Lower lobe of right lung (tissue), 2 donors: Measurements from ENCODE around the gene PLEKHH1. TPM values are rescaled to one million over a fixed set of nuclear protein-coding genes. Genes with fewer than 3 reads are reported as not detected.

ENCODE experiments used
- ATAC-seq, 2 donors: fragments of 200-7000 bp; cut with Tn5 transposase; one replicate each; pipeline ENCODE4 v1.9.1; 2020 to 2022; ENCODE audit warnings: mild to moderate bottlenecking in 2 of 2, moderate library complexity in 2 of 2
- DNase-seq: peaks from one replicate; pipeline ENCODE4 v3.0.0-alpha.2; 2020
- H3K27ac ChIP-seq: fragments of 200-600 bp; one replicate; pipeline ENCODE4 v1.8.0; 2022
- H3K27me3 ChIP-seq: fragments of 200-600 bp; one replicate; pipeline ENCODE4 v1.8.0; 2022; ENCODE audit warnings: low read depth
- H3K36me3 ChIP-seq: fragments of 200-600 bp; one replicate; pipeline ENCODE4 v1.8.0; 2022; ENCODE audit warnings: mild to moderate bottlenecking
- H3K4me1 ChIP-seq: fragments of 200-600 bp; one replicate; pipeline ENCODE4 v1.8.0; 2022
- H3K4me3 ChIP-seq: fragments of 200-600 bp; one replicate; pipeline ENCODE4 v1.8.0; 2022; ENCODE audit warnings: mild to moderate bottlenecking
- H3K9me3 ChIP-seq: fragments of 200-600 bp; one replicate; pipeline ENCODE4 v1.8.0; 2022
- intact Hi-C: fragments of 100-400 bp; cut with DNase I; formaldehyde crosslinking; loops from one replicate; pipeline ENCODE4 v1.11.0; 2022
- total RNA-seq: library from RNA; stranded (reverse); fragmentation: NEBNext Ultra II Directional; extraction: Animal tissue kit (Norgen Biotek cat#: 25700); gene quantifications from one replicate; pipeline ENCODE4 v1.2.1, GENCODE V29; 2021
- TF ChIP-seq, protein P1 (sequence below): fragments of 200-600 bp; IDR thresholded peaks from one replicate; pipeline ENCODE4 v1.8.0; 2022; ENCODE audit warnings: antibody characterized with exemption, mild to moderate bottlenecking
- donor health status: DM: no; HTN: yes; CAD: no; lungs with severe emphysema.

The PLEKHH1 gene
- total RNA-seq, 1 donor from 2014 or later = 4.6 TPM

DNA sequence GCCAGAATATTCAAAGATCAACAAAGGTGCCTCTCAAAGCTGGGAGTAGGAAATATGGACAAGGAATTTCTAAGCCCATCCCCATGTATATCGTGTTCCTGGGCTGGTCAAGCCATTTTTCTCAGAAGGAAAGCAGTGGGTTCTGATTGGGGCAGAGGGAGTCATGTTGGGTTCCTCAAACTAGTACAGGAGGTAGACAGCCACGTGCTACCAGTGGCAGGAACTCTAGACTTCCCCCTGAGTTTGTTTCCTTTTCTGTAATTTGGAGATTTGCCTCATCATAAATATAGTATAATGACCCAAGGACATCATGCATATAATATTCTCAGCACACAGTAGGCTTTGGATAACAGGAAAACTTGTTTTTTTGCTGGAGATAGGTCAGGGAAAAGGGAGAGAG lies 16.4 kb upstream of the PLEKHH1 start:
- intact Hi-C loops = no loop called here

DNA sequence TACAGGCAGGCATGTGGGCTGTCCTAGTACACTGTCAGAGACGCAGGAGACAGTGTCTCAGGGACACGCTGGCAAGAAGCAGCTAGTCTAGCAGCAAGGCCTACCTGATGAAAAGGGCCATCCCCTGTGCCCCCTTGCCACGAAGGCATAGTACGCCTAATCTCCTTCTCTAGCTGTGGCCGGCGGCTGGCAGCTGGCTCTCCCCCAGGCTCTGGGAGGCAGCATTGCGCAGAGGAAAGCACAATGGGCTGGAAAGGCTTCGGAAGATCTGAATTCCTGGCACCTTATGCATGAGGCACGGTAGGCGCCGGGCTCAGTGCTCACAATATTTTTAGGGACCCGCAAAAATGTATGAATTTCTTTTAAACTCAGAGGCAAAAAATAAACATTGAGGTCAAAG lies 16.0 kb upstream of the PLEKHH1 start:
- Histone ChIP-seq H3K4me3 (no peak overlapping the region), H3K27me3 (peaks cover 5% of the 10 kb centered on the region), H3K4me1 (peaks cover 21% of the 10 kb centered on the region), H3K36me3 (no peaks in the 10 kb centered on the region), H3K27ac (no peak overlapping the region), H3K9me3 (no peaks in the 10 kb centered on the region)
- intact Hi-C loops = no loop called here
- TF ChIP-seq, protein P1, sequence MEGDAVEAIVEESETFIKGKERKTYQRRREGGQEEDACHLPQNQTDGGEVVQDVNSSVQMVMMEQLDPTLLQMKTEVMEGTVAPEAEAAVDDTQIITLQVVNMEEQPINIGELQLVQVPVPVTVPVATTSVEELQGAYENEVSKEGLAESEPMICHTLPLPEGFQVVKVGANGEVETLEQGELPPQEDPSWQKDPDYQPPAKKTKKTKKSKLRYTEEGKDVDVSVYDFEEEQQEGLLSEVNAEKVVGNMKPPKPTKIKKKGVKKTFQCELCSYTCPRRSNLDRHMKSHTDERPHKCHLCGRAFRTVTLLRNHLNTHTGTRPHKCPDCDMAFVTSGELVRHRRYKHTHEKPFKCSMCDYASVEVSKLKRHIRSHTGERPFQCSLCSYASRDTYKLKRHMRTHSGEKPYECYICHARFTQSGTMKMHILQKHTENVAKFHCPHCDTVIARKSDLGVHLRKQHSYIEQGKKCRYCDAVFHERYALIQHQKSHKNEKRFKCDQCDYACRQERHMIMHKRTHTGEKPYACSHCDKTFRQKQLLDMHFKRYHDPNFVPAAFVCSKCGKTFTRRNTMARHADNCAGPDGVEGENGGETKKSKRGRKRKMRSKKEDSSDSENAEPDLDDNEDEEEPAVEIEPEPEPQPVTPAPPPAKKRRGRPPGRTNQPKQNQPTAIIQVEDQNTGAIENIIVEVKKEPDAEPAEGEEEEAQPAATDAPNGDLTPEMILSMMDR = no peak
- DNase-seq (no peak), ATAC-seq (no peak)

More for the DNA sequence above, 16.4 kb upstream of the PLEKHH1 start:
- Histone ChIP-seq H3K27me3 (peaks cover under 1% of the 10 kb centered on the region), H3K4me1 (peaks cover 21% of the 10 kb centered on the region), H3K27ac (no peak overlapping the region), H3K9me3 (no peaks in the 10 kb centered on the region), H3K4me3 (no peak overlapping the region), H3K36me3 (no peaks in the 10 kb centered on the region)
- DNase-seq (no peak), ATAC-seq (no peak)
- TF ChIP-seq, protein P1 = no peak

DNA sequence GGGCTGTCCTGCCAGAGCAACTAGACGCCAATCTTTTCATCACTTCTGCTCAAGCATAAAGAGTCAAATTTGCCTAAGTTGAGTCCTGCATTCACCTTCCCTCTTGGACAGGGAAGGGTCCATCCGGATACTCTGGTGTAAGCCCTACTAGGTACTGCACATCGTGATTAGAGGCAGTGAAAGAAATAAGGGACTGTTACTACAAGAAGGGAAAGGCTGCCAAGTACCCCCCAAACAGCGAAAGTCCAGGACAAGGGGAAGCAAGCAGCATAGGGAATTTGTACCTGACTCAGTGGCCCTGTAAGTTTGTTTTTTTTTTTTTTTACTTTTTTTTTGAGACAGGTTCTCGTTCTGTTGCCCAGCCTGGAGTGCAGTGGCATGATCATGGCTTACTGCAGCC lies 13.7 kb upstream of the PLEKHH1 start:
- Histone ChIP-seq H3K36me3 (no peaks in the 10 kb centered on the region), H3K27ac (no peak overlapping the region), H3K4me1 (peaks cover 17% of the 10 kb centered on the region), H3K9me3 (no peaks in the 10 kb centered on the region), H3K27me3 (peaks cover 17% of the 10 kb centered on the region), H3K4me3 (no peak overlapping the region)
- intact Hi-C loops = no loop called here
- DNase-seq (no peak), ATAC-seq (no peak)
- TF ChIP-seq, protein P1 = no peak

DNA sequence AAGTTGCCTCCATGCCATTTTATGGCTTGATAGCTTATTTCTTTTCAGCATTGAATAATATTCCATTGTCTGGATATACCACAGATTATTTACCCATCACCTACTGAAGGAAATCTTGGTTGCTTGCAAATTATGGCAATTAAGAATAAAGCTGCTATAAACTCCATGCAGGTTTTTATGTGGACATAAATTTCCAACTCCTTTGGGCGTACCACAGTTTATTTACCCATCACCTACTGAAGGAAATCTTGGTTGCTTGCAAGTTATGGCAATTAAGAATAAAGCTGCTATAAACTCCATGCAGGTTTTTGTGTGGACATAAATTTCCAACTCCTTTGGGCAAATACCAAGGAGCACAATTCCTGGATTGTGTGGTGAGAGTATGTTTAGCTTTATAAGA lies 12.6 kb upstream of the PLEKHH1 start:
- Histone ChIP-seq H3K27ac (no peak overlapping the region), H3K9me3 (no peaks in the 10 kb centered on the region), H3K36me3 (no peaks in the 10 kb centered on the region), H3K4me3 (no peak overlapping the region), H3K27me3 (peaks cover 17% of the 10 kb centered on the region), H3K4me1 (peaks cover 15% of the 10 kb centered on the region)
- no peak for DNase-seq
- TF ChIP-seq, protein P1 = no peak
- intact Hi-C loops = no loop called here
- ATAC-seq = no peak

DNA sequence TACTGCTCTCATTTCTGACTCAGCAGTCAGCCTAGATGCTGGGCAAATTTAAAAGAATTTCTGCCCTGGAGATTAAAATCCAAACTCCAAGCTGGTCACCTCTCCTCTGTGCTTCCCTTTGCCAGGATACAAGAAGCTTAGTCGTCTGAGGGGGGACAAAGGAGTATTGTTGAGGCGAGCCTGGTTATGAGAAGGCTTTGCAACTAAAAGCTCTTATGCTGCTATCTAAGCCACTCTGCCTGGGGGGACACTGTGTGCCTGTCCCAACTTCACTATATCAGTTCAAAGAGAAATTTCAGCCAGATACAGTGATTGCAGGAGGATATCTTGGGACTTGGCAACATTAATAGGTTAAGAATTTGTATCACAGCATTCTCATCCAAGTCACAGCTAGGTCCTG lies 10.8 kb upstream of the PLEKHH1 start:
- Histone ChIP-seq H3K4me3 (no peak overlapping the region), H3K27ac (no peak overlapping the region), H3K27me3 (peaks cover 17% of the 10 kb centered on the region), H3K36me3 (no peaks in the 10 kb centered on the region), H3K4me1 (peaks cover 4% of the 10 kb centered on the region), H3K9me3 (no peaks in the 10 kb centered on the region)
- no peak for DNase-seq
- no peak for ATAC-seq
- TF ChIP-seq, protein P1 = no peak
- intact Hi-C loops = no loop called here
